Activated CD4-positive, alpha-beta T cell treated with anti-CD3 and anti-CD28 coated beads for 36 hours (primary cell): ENCODE data around the gene SLC37A4. TPM values are rescaled to one million over a fixed set of nuclear protein-coding genes. Genes with fewer than 3 reads are reported as not detected.
A peak's percentile ranks its signal among the peaks of the same experiment; 100 is the strongest.
"Not testable (repeated sequence)": the region's sequence is repeated elsewhere in the genome, so short reads cannot be mapped to it uniquely, and the experiment has no call there.

ENCODE experiments used
- ATAC-seq: fragments of 200-7000 bp; cut with Tn5 transposase; one replicate; pipeline ENCODE4 v1.10.0; 2021; ENCODE audit warnings: mild to moderate bottlenecking, moderate library complexity
- CTCF ChIA-PET: fragments of 350-600 bp; sonication (Branson Sonifier 250); formaldehyde crosslinking; loops from one replicate; lab custom pipeline; 2021; ENCODE audit warnings: antibody characterized with exemption; lab: Charles Lee
- POLR2A ChIA-PET: fragments of 350-600 bp; sonication (Branson Sonifier 250); formaldehyde crosslinking; loops from one replicate; lab custom pipeline; 2021; ENCODE audit warnings: antibody characterized with exemption, inconsistent platforms; lab: Charles Lee
- DNase-seq: peaks from one replicate; pipeline ENCODE4 v3.0.0-alpha.2; 2020
- H3K27ac Mint-ChIP-seq: one replicate; pipeline ENCODE4 v1.8.0; 2021; ENCODE audit warnings: mixed read lengths
- H3K27me3 Mint-ChIP-seq: one replicate; pipeline ENCODE4 v1.8.0; 2021; ENCODE audit warnings: mixed read lengths
- H3K36me3 Mint-ChIP-seq: one replicate; pipeline ENCODE4 v1.8.0; 2021; ENCODE audit warnings: low read depth, mixed read lengths
- H3K4me1 Mint-ChIP-seq: one replicate; pipeline ENCODE4 v1.8.0; 2021; ENCODE audit warnings: mixed read lengths
- H3K4me3 Mint-ChIP-seq: one replicate; pipeline ENCODE4 v1.8.0; 2021; ENCODE audit warnings: mild to moderate bottlenecking, moderate library complexity, mixed read lengths
- H3K9me3 Mint-ChIP-seq: one replicate; pipeline ENCODE4 v1.8.0; 2021; ENCODE audit warnings: low read depth, mixed read lengths
- intact Hi-C, 2 experiments: fragments of 100-400 bp; cut with DNase I in 1 of 2; cut with micrococcal nuclease in 1 of 2; formaldehyde crosslinking; loops; one replicate each; pipeline versions ENCODE4 v1.14.2 to v1.15.1; 2022 to 2024; cut with DNase I, micrococcal nuclease
- total RNA-seq, 2 experiments: library from RNA; stranded (reverse); gene quantifications; one replicate each; pipeline ENCODE4 v1.2.3, GENCODE V29; 2021

Gene SLC37A4
- total RNA-seq, 2 experiments from 2014 or later, result 26.2 to 36.2 TPM

DNA sequence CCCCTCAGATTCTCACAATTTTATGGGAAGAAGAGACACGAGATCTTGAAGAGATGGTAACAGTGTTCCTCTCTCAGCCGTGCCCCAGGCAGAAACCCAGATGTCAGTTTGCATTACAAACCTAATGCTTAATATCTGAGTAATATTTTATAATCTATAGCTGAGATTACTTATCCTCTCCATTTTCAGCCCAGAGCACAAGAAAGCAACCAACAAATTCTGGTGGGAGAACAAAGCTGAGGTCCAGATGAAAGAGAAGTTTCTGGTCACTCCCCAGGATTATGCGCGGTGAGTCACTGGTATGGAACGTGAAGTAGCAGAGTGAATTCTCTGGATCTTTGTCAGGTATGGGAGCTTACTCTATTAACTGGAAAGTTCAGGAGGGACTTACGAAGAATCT lies 31.9 kb downstream of the SLC37A4 start:
- POLR2A ChIA-PET, result no interaction called here
- CTCF ChIA-PET, result interaction anchor here (0.7 to 1.7 kb wide), 3 partner anchors 17 to 398 kb away, joined by 3 to 4 read pairs (median 4); no protein-coding TSS in a partner anchor
- Mint-ChIP-seq H3K9me3 (no peaks in the 10 kb centered on the region), H3K4me1 (peaks cover 33% of the 10 kb centered on the region), H3K27ac (peak overlapping the region; percentile 98), H3K27me3 (no peaks in the 10 kb centered on the region), H3K36me3 (peaks cover 47% of the 10 kb centered on the region), H3K4me3 (peak overlapping the region; percentile 88)
- no peak for DNase-seq
- intact Hi-C loops, result loop anchor here (1.0 to 5.0 kb wide), 12 partner anchors 19 to 598 kb away; partner anchors contain the start of genes RPS25 (in 2 of the 2), SLC37A4 (in 2 of the 2), TRAPPC4 (in 2 of the 2) and ARCN1 (in 1 of the 2)
- no peak for ATAC-seq

DNA sequence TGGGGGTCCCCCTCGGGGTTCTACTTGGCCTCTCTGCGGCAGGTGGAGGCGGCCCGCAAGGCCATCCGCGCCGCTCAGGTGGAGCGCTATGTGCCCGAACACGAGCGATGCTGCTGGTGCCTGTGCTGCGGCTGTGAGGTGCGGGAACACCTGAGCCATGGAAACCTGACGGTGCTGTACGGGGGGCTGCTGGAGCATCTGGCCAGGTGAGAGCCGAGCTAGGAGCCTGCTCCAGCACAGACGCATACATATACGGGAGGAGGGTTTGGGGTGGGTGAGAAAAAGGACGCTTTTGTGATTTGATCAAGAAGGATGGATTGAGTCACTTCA lies 32.3 kb downstream of the SLC37A4 start:
- Mint-ChIP-seq H3K36me3 (peaks cover 47% of the 10 kb centered on the region), H3K4me3 (peak overlapping the region; percentile 88)
- CTCF ChIA-PET, result interaction anchor here (0.7 to 1.7 kb wide), 4 partner anchors 97 to 397 kb away, joined by 3 to 4 read pairs (median 3); a partner anchor contains a TSS

DNA sequence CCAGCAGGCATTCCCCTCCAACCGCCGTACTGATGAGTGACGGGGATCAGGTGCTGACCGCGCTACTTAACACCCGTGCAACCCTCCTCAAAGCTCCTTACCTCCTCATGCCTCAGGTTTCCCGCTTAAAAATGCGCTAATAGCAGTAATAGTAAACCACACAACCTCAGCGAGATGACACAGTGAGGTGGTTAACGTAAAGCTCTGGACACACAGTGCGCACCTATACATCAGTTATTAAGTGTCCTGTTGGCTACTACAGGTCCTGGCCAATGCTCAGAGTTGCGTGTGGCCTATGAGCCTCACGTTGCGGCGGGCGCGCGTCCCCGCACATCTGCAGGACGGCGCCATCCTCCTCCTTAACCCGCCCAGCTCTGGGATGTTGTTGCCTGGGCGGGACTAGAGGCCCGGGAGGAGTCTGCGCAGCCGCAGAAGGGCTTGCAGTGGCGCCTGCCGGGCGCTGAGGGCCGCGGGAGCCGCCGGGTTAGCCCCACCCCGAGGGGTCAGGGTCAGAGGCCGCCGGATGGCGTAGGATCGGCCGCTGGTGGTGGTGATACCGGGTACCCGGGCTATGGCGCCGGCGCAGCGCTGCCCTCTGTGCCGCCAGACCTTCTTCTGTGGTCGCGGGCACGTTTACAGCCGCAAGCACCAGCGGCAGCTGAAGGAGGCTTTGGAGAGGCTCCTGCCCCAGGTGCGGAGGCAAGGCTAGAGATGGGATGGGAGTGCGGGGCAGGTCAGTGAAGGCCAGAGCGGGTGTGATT lies 32.9 kb downstream of the SLC37A4 start, which contains the start of gene CENATAC:
CENATAC (plus strand) TSS at position 512 of the 761 bp plus-strand sequence; CDS start at position 572, 60 bp downstream.
- Mint-ChIP-seq H3K4me1 (peaks cover 32% of the 10 kb centered on the region), H3K27ac (peak within 1 kb of the TSS; percentile 98), H3K36me3 (peaks cover 43% of the 10 kb centered on the region), H3K4me3 (peak within 1 kb of the TSS; percentile 88), H3K27me3 (no peaks in the 10 kb centered on the region), H3K9me3 (no peaks in the 10 kb centered on the region)
- CTCF ChIA-PET, result interaction anchor here (0.6 to 2.0 kb wide), 11 partner anchors 22 to 340 kb away, joined by 3 to 5 read pairs (median 4); partner anchors contain the start of gene HYOU1
- DNase-seq (peak; percentile 98), ATAC-seq (peak; percentile 93)
- POLR2A ChIA-PET, result interaction anchor here (0.6 to 1.6 kb wide), 9 partner anchors 16 to 211 kb away, joined by 3 to 6 read pairs (median 4); partner anchors contain the start of genes CXCR5, DPAGT1, RPS25 and TRAPPC4
- intact Hi-C loops, result loop anchor here (1.0 to 5.0 kb wide), 13 partner anchors 20 to 597 kb away; partner anchors contain the start of genes RPS25 (in 2 of the 2), SLC37A4 (in 2 of the 2), TRAPPC4 (in 2 of the 2) and ARCN1 (in 1 of the 2)

More for the DNA sequence above, 32.3 kb downstream of the SLC37A4 start:
- intact Hi-C loops, result loop anchor here (1.0 to 5.0 kb wide), 12 partner anchors 20 to 598 kb away; partner anchors contain the start of genes RPS25 (in 2 of the 2), SLC37A4 (in 2 of the 2), TRAPPC4 (in 2 of the 2) and ARCN1 (in 1 of the 2)
- peak overlapping the region; percentile 98 for H3K27ac Mint-ChIP-seq
- ATAC-seq (peak; percentile 5), DNase-seq (no peak)
- no peaks in the 10 kb centered on the region for H3K27me3 Mint-ChIP-seq
- POLR2A ChIA-PET, result interaction anchor here (1.0 to 1.6 kb wide), 5 partner anchors 16 to 206 kb away, joined by 3 to 6 read pairs (median 5); partner anchors contain the start of genes DPAGT1, RPS25 and TRAPPC4
- peaks cover 32% of the 10 kb centered on the region for H3K4me1 Mint-ChIP-seq
- H3K9me3 Mint-ChIP-seq, result no peaks in the 10 kb centered on the region

DNA sequence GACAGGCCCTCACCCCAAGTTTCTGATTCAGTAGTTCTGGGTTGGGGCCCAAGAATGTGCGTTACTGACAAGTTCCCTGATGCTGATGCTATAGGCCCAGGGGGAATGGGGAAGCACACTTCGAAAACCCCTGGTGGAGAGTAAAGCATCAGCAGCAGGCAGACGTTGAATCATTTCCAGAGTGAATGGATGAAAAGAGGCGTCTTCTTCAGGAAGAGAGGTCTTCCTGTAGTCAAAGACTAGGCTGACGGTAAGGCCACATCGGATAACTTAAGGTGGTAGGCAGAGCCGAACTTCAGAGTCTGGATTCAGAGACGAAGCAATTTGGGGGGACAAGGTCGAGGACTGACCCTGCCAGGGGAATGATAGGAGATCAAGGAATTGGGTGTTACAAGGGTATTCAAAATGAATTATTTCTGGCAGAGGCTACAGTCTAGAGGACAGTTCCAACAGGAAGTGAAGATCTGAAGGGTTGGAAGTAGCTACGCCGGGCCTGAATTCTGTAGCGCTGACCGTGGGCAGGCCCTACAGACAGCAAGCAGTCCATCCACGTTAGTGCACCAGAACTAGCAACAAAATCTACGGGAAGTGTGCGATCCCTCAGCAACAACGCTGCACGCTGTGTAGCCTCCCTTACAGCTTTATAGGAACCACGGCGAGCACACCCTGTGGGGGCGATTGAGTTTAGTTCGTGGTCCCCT lies 33.6 kb downstream of the SLC37A4 start:
- H3K27ac Mint-ChIP-seq, result peak overlapping the region; percentile 98
- no peaks in the 10 kb centered on the region for H3K27me3 Mint-ChIP-seq
- H3K9me3 Mint-ChIP-seq, result no peaks in the 10 kb centered on the region
- POLR2A ChIA-PET, result interaction anchor here (0.6 to 1.6 kb wide), 10 partner anchors 17 to 230 kb away, joined by 3 to 6 read pairs (median 4); partner anchors contain the start of genes CXCR5, DPAGT1, RPS25 and TRAPPC4
- peaks cover 32% of the 10 kb centered on the region for H3K4me1 Mint-ChIP-seq
- ATAC-seq (peak; percentile 62), DNase-seq (peak; percentile 70)
- H3K36me3 Mint-ChIP-seq, result peaks cover 41% of the 10 kb centered on the region
- intact Hi-C loops, result loop anchor here (1.0 to 5.0 kb wide), 5 partner anchors 67 to 425 kb away; partner anchors contain the start of genes ARCN1 (in 1 of the 2) and DDX6 (in 1 of the 2)
- CTCF ChIA-PET, result interaction anchor here (0.6 to 2.0 kb wide), 9 partner anchors 22 to 204 kb away, joined by 3 to 5 read pairs (median 4); partner anchors contain the start of gene HYOU1
- H3K4me3 Mint-ChIP-seq, result peak overlapping the region; percentile 88

DNA sequence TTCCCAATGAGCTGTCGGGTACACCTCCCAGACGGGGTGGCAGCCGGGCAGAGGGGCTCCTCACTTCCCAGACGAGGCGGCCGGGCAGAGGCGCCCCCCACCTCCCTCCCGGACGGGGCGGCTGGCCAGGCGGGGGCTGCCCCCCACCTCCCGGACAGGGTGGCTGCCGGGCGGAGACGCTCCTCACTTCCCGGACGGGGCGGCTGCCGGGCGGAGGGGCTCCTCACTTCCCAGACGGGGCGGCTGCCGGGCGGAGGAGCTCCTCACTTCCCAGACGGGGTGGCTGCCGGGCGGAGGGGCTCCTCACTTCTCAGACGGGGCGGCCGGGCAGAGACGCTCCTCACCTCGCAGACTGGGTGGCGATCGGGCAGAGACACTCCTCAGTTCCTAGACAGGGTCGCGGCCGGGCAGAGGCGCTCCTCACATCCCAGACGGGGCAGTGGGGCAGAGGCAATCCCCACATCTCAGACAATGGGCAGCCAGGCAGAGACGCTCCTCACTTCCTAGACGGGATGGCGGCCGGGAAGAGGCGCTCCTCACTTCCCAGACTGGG lies 39.1 kb downstream of the SLC37A4 start:
- intact Hi-C loops, H3K27me3 Mint-ChIP-seq, H3K4me3 Mint-ChIP-seq, CTCF ChIA-PET, H3K4me1 Mint-ChIP-seq, H3K27ac Mint-ChIP-seq, POLR2A ChIA-PET, ATAC-seq, DNase-seq, H3K9me3 Mint-ChIP-seq: not testable (repeated sequence)
- peaks cover 19% of the 10 kb centered on the region for H3K36me3 Mint-ChIP-seq

DNA sequence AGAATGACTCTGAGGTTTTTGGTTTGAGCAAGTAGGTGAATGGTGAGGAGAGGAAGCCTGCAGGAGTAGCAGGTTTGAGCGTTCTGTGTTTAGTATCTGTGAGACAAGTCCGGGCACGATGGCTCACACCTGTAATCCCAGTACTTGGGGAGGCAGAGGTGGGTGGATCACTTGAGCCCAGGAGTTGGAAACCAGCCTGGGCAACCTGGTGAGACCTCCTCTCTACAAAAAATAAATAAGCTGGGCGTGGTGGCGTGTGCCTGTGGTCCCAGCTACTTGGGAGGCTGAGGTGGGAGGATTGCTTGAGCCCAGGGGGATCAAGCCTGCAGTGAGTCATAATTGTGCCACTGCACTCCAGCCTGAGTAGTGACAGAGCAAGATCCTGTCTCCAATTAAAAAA lies 42.4 kb downstream of the SLC37A4 start:
- Mint-ChIP-seq H3K9me3 (no peaks in the 10 kb centered on the region), H3K4me3 (no peak overlapping the region), H3K36me3 (peaks cover 8% of the 10 kb centered on the region), H3K4me1 (no peaks in the 10 kb centered on the region), H3K27ac (no peak overlapping the region), H3K27me3 (no peaks in the 10 kb centered on the region)
- no peak for DNase-seq
- POLR2A ChIA-PET, result no interaction called here
- CTCF ChIA-PET, result no interaction called here
- ATAC-seq, result no peak
- intact Hi-C loops, result no loop called here

DNA sequence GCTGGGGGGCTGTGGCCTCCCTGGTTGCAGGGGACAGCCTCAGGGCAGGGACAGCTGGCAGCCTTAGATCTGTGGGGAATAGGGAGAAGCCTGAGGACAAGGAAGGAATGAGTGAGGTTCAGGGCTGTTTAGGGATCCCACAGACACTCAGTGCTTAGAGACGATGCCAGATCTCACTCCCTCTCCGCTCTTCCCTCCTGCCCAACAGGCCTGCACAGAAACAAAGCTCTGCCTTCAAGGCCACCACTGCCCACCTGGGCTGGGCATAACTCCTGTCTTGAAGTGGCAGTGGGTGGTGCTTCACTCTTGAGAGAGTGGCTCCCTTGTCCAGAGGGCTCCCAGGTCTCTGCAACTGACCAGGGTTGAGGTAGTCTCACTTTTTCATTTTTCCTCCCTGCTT lies 45.9 kb downstream of the SLC37A4 start:
- no peaks in the 10 kb centered on the region for H3K27me3 Mint-ChIP-seq
- no peak for DNase-seq
- H3K4me1 Mint-ChIP-seq, result no peaks in the 10 kb centered on the region
- POLR2A ChIA-PET, result no interaction called here
- intact Hi-C loops, result no loop called here
- CTCF ChIA-PET, result interaction anchor here (0.7 to 1.4 kb wide), 2 partner anchors 55 to 295 kb away, joined by 3 to 5 read pairs; no protein-coding TSS in a partner anchor
- no peak overlapping the region for H3K4me3 Mint-ChIP-seq
- H3K27ac Mint-ChIP-seq, result no peak overlapping the region
- no peak for ATAC-seq
- no peaks in the 10 kb centered on the region for H3K9me3 Mint-ChIP-seq
- no peaks in the 10 kb centered on the region for H3K36me3 Mint-ChIP-seq

DNA sequence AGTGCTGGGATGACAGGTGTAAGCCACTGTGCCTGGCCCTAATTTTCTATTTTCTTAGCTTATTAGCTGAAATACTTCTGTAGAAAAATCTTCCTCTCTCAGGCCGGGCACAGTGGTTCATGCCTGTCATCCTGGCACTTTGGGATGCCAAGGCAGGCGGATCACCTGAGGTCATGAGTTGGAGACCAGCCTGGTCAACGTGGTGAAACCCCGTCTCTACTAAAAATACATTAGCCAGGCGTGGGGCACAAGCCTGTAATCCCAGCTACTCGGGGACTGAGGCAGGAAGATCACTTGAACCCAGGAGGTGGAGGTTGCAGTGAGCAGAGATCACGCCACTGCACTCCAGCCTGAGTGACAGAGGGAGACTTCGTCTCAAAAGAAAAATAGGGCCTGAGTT lies 46.3 kb downstream of the SLC37A4 start:
- H3K27ac Mint-ChIP-seq, H3K4me1 Mint-ChIP-seq, POLR2A ChIA-PET, H3K4me3 Mint-ChIP-seq, H3K36me3 Mint-ChIP-seq, DNase-seq, H3K27me3 Mint-ChIP-seq, H3K9me3 Mint-ChIP-seq, intact Hi-C loops, ATAC-seq: not testable (repeated sequence)
- CTCF ChIA-PET, result interaction anchor here (0.6 to 1.4 kb wide), 2 partner anchors 215 to 294 kb away, joined by 3 to 5 read pairs; no protein-coding TSS in a partner anchor

DNA sequence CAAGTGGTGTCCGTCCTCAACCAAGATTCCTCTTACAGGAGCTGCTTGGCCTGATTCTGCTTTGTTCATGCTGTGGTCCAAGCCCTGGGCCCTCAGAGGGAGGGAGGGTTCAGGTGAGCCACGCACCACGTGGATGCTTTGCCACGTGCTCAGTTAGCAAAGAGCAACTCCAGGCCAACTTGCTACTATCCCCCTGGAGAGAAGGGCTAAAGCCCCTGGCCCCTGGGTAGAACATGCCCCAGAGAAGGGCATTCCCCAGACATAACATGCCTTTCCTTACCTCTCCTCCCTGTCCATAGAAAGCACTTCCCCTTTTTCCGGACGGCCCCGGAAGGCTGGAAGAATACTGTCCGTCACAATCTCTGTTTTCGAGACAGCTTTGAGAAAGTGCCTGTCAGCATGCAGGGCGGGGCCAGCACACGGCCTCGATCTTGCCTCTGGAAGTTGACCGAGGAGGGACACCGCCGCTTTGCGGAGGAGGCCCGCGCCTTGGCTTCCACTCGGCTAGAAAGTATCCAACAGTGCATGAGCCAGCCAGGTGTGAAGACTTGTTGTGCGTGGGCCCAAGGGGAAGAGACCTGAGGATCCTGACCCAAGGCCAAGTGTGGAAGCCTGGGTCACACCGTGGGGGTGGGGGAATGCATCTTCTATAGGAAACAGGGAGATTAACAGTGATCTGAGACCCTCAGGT lies 50.3 kb downstream of the SLC37A4 start:
- Mint-ChIP-seq H3K27ac (no peak overlapping the region), H3K4me3 (no peak overlapping the region), H3K27me3 (peaks cover 3% of the 10 kb centered on the region), H3K9me3 (no peaks in the 10 kb centered on the region), H3K4me1 (no peaks in the 10 kb centered on the region), H3K36me3 (no peaks in the 10 kb centered on the region)
- POLR2A ChIA-PET, result no interaction called here
- no peak for DNase-seq
- CTCF ChIA-PET, result no interaction called here
- no peak for ATAC-seq
- intact Hi-C loops, result no loop called here

DNA sequence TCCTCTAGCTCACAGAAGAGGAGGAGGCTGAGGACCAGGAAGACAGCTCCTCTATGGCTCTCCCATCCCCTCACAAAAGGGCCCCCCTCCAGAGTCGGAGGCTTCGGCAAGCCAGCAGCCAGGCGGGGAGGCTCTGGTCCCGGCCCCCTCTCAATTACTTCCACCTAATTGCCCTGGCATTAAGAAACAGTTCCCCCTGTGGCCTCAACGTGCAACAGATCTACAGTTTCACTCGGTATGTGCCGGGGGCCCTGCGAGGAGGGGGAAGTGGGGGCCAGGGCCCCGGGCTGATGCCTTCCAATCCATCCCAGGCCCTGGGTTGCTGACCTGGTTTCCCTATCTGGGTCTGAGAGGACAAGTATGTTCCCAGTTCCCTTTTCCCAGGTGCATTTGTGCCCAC lies 51.2 kb downstream of the SLC37A4 start:
- intact Hi-C loops, result no loop called here
- no peak overlapping the region for H3K27ac Mint-ChIP-seq
- peaks cover 7% of the 10 kb centered on the region for H3K27me3 Mint-ChIP-seq
- POLR2A ChIA-PET, result no interaction called here
- no peaks in the 10 kb centered on the region for H3K9me3 Mint-ChIP-seq
- CTCF ChIA-PET, result no interaction called here
- ATAC-seq, result peak; percentile 42
- H3K4me3 Mint-ChIP-seq, result no peak overlapping the region
- H3K36me3 Mint-ChIP-seq, result no peaks in the 10 kb centered on the region
- no peak for DNase-seq
- no peaks in the 10 kb centered on the region for H3K4me1 Mint-ChIP-seq
